AG09309 (cell line): ENCODE results near the gene MAU2.
"Not testable (repeated sequence)": the region's sequence is repeated elsewhere in the genome, so short reads cannot be mapped to it uniquely, and the experiment has no call there.

Source experiments
- DNase-seq: peaks from one replicate; pipeline ENCODE4 v3.0.0-alpha.2; 2010; ENCODE audit warnings: low read depth
- H3K4me3 ChIP-seq: 2 replicates; pipeline ENCODE4 v1.5.1; 2011; ENCODE audit warnings: mild to moderate bottlenecking, low read depth, low read length, moderate library complexity; ENCODE audit not compliant: control insufficient read depth
- CTCF ChIP-seq: IDR thresholded peaks from 2 replicates; pipeline ENCODE4 v1.5.1; 2011; ENCODE audit warnings: mild to moderate bottlenecking, low read depth, low read length, inconsistent platforms; ENCODE audit not compliant: insufficient read depth, control insufficient read depth; ENCODE audit errors: missing control alignments

Gene MAU2

GRCh38 chr19:19388568-19389555, 68.2 kb downstream of the MAU2 start:
- no peak for DNase-seq
- H3K4me3 ChIP-seq, result no peak overlapping the region
- no peak for TF ChIP-seq CTCF

- H3K4me3 ChIP-seq, DNase-seq: not testable (repeated sequence)
Measured at GRCh38 chr19:19389683-19390082, 69.1 kb downstream of the MAU2 start.

- DNase-seq, H3K4me3 ChIP-seq: not testable (repeated sequence)
Measured at GRCh38 chr19:19394333-19394732, 73.7 kb downstream of the MAU2 start.

GRCh38 chr19:19399733-19400433, 79.3 kb downstream of the MAU2 start:
- no peak overlapping the region for H3K4me3 ChIP-seq
- no peak for DNase-seq
- no peak for TF ChIP-seq CTCF

GRCh38 chr19:19402656-19403372, 82.2 kb downstream of the MAU2 start:
- no peak for DNase-seq
- TF ChIP-seq CTCF, result no peak
- no peak overlapping the region for H3K4me3 ChIP-seq

GRCh38 chr19:19403373-19403901, 82.8 kb downstream of the MAU2 start:
- no peak overlapping the region for H3K4me3 ChIP-seq
- no peak for DNase-seq

More at GRCh38 chr19:19403373-19403901, 82.8 kb downstream of the MAU2 start:
- no peak for TF ChIP-seq CTCF
